ENCODE data around the gene POLN. TPM values are rescaled to one million over a fixed set of nuclear protein-coding genes. Genes with fewer than 3 reads are reported as not detected.

The POLN gene
- total and polyA plus RNA-seq, 2 experiments from 2014 or later = 1.8 to 4.0 TPM

- Histone ChIP-seq H3K79me2 (replicated peaks; ENCODE audit: insufficient read depth) (no peaks in the 10 kb centered on the region), H3K4me3 (no peak overlapping the region), H3K36me3 (ENCODE audit: insufficient read depth) (no peaks in the 10 kb centered on the region), H3K4me1 (ENCODE audit: insufficient read depth) (no peaks in the 10 kb centered on the region), H3K27me3 (ENCODE audit: insufficient read depth) (peaks cover 61% of the 10 kb centered on the region), H3F3A (replicated peaks; ENCODE audit: low read depth) (no peaks in the 10 kb centered on the region), H3K9me2 (ENCODE audit: insufficient read depth) (no peaks in the 10 kb centered on the region), H2AFZ (no peak overlapping the region), H4K20me1 (replicated peaks; ENCODE audit: insufficient read depth) (no peaks in the 10 kb centered on the region; the same call in 1 of the 2 replicates), H3K4me2 (no peak overlapping the region), H3K27ac (ENCODE audit: low read depth) (no peak overlapping the region)
- no peak for DNase-seq (ENCODE audit: low spot score)
- no peak overlapping the region for H3K4me3 Mint-ChIP-seq
- H3K9me3 Mint-ChIP-seq = no peaks in the 10 kb centered on the region
- H3K27me3 Mint-ChIP-seq (ENCODE audit: insufficient read depth, low read depth, poor library complexity) = peaks cover 11% of the 10 kb centered on the region
- no peak overlapping the region for H3K27ac Mint-ChIP-seq
- no peaks in the 10 kb centered on the region; the same call in 2 of the 3 replicates for H3K4me1 Mint-ChIP-seq
- TF ChIP-seq POLR2AphosphoS5 (IDR thresholded peaks at IDR 0.05; ENCODE audit: low read depth) = no peak
- no peak for TF ChIP-seq EZH2 (IDR thresholded peaks at IDR 0.05; ENCODE audit: low read depth, unreplicated experiment)
- no peak for TF ChIP-seq CREB1 (CRISPR knock-in tag; IDR thresholded peaks at IDR 0.05; ENCODE audit: low read depth)
- no peak for TF ChIP-seq EZH2phosphoT487 (IDR thresholded peaks at IDR 0.05; ENCODE audit: unreplicated experiment)
- TF ChIP-seq ZNF114 (CRISPR knock-in tag; IDR thresholded peaks at IDR 0.05) = no peak
- no peak for TF ChIP-seq JUNB (IDR thresholded peaks at IDR 0.05; ENCODE audit: unreplicated experiment)
- TF ChIP-seq STAT1 (IDR thresholded peaks at IDR 0.05; ENCODE audit: unreplicated experiment) = no peak
- TF ChIP-seq, protein P1, sequence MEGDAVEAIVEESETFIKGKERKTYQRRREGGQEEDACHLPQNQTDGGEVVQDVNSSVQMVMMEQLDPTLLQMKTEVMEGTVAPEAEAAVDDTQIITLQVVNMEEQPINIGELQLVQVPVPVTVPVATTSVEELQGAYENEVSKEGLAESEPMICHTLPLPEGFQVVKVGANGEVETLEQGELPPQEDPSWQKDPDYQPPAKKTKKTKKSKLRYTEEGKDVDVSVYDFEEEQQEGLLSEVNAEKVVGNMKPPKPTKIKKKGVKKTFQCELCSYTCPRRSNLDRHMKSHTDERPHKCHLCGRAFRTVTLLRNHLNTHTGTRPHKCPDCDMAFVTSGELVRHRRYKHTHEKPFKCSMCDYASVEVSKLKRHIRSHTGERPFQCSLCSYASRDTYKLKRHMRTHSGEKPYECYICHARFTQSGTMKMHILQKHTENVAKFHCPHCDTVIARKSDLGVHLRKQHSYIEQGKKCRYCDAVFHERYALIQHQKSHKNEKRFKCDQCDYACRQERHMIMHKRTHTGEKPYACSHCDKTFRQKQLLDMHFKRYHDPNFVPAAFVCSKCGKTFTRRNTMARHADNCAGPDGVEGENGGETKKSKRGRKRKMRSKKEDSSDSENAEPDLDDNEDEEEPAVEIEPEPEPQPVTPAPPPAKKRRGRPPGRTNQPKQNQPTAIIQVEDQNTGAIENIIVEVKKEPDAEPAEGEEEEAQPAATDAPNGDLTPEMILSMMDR (conservative IDR thresholded peaks at IDR 0.05; ENCODE audit: low read depth in 2 of 2) = no peak
- no peak for TF ChIP-seq REST (IDR thresholded peaks at IDR 0.05; ENCODE audit: unreplicated experiment)
- TF ChIP-seq, protein P2, sequence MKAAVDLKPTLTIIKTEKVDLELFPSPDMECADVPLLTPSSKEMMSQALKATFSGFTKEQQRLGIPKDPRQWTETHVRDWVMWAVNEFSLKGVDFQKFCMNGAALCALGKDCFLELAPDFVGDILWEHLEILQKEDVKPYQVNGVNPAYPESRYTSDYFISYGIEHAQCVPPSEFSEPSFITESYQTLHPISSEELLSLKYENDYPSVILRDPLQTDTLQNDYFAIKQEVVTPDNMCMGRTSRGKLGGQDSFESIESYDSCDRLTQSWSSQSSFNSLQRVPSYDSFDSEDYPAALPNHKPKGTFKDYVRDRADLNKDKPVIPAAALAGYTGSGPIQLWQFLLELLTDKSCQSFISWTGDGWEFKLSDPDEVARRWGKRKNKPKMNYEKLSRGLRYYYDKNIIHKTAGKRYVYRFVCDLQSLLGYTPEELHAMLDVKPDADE (IDR thresholded peaks at IDR 0.05) = no peak
- no peak for TF ChIP-seq ZNF331 (CRISPR knock-in tag; IDR thresholded peaks at IDR 0.05; ENCODE audit: low read depth)
- TF ChIP-seq, protein P3, sequence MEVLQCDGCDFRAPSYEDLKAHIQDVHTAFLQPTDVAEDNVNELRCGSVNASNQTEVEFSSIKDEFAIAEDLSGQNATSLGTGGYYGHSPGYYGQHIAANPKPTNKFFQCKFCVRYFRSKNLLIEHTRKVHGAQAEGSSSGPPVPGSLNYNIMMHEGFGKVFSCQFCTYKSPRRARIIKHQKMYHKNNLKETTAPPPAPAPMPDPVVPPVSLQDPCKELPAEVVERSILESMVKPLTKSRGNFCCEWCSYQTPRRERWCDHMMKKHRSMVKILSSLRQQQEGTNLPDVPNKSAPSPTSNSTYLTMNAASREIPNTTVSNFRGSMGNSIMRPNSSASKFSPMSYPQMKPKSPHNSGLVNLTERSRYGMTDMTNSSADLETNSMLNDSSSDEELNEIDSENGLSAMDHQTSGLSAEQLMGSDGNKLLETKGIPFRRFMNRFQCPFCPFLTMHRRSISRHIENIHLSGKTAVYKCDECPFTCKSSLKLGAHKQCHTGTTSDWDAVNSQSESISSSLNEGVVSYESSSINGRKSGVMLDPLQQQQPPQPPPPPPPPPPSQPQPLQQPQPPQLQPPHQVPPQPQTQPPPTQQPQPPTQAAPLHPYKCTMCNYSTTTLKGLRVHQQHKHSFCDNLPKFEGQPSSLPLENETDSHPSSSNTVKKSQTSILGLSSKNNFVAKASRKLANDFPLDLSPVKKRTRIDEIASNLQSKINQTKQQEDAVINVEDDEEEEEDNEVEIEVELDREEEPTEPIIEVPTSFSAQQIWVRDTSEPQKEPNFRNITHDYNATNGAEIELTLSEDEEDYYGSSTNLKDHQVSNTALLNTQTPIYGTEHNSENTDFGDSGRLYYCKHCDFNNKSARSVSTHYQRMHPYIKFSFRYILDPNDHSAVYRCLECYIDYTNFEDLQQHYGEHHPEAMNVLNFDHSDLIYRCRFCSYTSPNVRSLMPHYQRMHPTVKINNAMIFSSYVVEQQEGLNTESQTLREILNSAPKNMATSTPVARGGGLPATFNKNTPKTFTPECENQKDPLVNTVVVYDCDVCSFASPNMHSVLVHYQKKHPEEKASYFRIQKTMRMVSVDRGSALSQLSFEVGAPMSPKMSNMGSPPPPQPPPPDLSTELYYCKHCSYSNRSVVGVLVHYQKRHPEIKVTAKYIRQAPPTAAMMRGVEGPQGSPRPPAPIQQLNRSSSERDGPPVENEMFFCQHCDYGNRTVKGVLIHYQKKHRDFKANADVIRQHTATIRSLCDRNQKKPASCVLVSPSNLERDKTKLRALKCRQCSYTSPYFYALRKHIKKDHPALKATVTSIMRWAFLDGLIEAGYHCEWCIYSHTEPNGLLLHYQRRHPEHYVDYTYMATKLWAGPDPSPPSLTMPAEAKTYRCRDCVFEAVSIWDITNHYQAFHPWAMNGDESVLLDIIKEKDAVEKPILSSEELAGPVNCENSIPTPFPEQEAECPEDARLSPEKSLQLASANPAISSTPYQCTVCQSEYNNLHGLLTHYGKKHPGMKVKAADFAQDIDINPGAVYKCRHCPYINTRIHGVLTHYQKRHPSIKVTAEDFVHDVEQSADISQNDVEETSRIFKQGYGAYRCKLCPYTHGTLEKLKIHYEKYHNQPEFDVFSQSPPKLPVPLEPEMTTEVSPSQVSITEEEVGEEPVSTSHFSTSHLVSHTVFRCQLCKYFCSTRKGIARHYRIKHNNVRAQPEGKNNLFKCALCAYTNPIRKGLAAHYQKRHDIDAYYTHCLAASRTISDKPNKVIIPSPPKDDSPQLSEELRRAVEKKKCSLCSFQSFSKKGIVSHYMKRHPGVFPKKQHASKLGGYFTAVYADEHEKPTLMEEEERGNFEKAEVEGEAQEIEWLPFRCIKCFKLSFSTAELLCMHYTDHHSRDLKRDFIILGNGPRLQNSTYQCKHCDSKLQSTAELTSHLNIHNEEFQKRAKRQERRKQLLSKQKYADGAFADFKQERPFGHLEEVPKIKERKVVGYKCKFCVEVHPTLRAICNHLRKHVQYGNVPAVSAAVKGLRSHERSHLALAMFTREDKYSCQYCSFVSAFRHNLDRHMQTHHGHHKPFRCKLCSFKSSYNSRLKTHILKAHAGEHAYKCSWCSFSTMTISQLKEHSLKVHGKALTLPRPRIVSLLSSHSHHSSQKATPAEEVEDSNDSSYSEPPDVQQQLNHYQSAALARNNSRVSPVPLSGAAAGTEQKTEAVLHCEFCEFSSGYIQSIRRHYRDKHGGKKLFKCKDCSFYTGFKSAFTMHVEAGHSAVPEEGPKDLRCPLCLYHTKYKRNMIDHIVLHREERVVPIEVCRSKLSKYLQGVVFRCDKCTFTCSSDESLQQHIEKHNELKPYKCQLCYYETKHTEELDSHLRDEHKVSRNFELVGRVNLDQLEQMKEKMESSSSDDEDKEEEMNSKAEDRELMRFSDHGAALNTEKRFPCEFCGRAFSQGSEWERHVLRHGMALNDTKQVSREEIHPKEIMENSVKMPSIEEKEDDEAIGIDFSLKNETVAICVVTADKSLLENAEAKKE (CRISPR knock-in tag; IDR thresholded peaks at IDR 0.05) = no peak
- TF ChIP-seq NANOG (IDR thresholded peaks at IDR 0.05; ENCODE audit: borderline replicate concordance) = no peak
- no peak for ATAC-seq
- H3K36me3 Mint-ChIP-seq (ENCODE audit: low read depth) = no peaks in the 10 kb centered on the region
These were observed 196.4 kb downstream of the POLN start for GRCh38 chr4:2045518-2045951.
